Esophagus muscularis mucosa (tissue), 4 donors: ENCODE measurements around the gene PLAC1.

Experiments
- CTCF ChIP-seq, 3 experiments: fragments of 200-600 bp in 2 of 3; fragments of 450-650 bp in 1 of 3; sonication (generic) in 2 of 3; IDR thresholded peaks; one replicate each; pipeline ENCODE4 v1.5.1; 2017 to 2019; ENCODE audit warnings: antibody characterized with exemption in 3 of 3, mild to moderate bottlenecking in 2 of 3, moderate library complexity in 1 of 3
- EP300 ChIP-seq: sonication (generic); formaldehyde crosslinking; IDR thresholded peaks from one replicate; pipeline ENCODE4 v1.6.1; 2017; ENCODE audit warnings: antibody characterized with exemption
- POLR2A ChIP-seq: fragments of 450-650 bp; IDR thresholded peaks from one replicate; pipeline ENCODE4 v1.6.1; 2017; ENCODE audit warnings: antibody characterized with exemption, moderate library complexity, mild to moderate bottlenecking, low read depth
- POLR2AphosphoS5 ChIP-seq, 2 donors: sonication (generic); formaldehyde crosslinking; IDR thresholded peaks; one replicate each; pipeline ENCODE4 v1.6.1; 2017; ENCODE audit warnings: antibody characterized with exemption in 2 of 2

- TF ChIP-seq CTCF (IDR thresholded peaks at IDR 0.05) (no peak), EP300 (no peak), POLR2A (no peak), POLR2AphosphoS5 (IDR thresholded peaks at IDR 0.05) (no peak)
Observed at GRCh38 chrX:134647477-134647877, 10.8 kb downstream of the PLAC1 start.
